GM12801 (cell line): ENCODE data around the gene ARHGAP1.

Experiments used
- TF ChIP-seq, protein P1 (sequence below): IDR thresholded peaks from one replicate; pipeline ENCODE4 v1.5.1; 2011; ENCODE audit warnings: control low read depth; ENCODE audit not compliant: insufficient read length; ENCODE audit errors: extremely low read depth

Gene ARHGAP1

DNA sequence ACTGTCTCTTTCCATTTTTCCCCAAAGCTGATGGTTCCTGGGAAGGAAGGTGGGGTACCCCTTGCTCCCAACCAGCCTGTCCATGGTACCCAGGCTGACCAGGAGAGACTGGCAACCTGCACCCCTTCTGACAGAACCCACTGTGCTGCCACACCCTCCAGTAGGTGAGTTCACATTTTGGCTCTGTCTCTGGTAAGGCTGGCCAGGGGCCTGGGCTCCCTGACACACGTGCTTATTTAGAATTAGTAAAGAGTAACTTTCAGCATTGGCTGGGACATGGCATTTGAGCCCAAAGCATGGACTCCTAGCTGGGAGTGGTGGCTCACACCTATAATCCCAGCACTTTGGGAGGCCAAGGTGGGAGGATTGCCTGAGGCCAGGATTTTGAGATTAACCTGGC is 35.1 kb downstream of the ARHGAP1 start:
- TF ChIP-seq, protein P1, sequence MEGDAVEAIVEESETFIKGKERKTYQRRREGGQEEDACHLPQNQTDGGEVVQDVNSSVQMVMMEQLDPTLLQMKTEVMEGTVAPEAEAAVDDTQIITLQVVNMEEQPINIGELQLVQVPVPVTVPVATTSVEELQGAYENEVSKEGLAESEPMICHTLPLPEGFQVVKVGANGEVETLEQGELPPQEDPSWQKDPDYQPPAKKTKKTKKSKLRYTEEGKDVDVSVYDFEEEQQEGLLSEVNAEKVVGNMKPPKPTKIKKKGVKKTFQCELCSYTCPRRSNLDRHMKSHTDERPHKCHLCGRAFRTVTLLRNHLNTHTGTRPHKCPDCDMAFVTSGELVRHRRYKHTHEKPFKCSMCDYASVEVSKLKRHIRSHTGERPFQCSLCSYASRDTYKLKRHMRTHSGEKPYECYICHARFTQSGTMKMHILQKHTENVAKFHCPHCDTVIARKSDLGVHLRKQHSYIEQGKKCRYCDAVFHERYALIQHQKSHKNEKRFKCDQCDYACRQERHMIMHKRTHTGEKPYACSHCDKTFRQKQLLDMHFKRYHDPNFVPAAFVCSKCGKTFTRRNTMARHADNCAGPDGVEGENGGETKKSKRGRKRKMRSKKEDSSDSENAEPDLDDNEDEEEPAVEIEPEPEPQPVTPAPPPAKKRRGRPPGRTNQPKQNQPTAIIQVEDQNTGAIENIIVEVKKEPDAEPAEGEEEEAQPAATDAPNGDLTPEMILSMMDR = no peak

DNA sequence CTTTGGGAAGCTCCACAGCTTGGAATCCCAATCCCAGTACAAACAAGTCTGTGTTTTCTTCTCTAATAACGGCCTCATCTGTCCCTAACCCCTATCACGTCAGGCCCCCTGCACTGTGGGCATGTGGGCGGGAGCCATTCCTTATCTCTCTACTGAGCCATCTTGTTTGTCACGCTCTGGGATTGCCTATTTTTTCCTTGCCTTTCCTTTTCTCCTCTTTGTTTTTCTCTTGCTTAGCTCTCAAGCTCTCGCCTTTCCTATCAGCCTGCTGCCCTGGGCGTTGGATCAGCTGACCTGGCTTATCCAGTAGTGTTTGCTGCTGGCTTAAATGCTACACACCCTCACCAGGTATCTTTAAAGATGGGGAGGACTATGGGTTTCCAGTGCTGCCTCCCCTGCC is 35.8 kb downstream of the ARHGAP1 start:
- TF ChIP-seq, protein P1 = no peak

DNA sequence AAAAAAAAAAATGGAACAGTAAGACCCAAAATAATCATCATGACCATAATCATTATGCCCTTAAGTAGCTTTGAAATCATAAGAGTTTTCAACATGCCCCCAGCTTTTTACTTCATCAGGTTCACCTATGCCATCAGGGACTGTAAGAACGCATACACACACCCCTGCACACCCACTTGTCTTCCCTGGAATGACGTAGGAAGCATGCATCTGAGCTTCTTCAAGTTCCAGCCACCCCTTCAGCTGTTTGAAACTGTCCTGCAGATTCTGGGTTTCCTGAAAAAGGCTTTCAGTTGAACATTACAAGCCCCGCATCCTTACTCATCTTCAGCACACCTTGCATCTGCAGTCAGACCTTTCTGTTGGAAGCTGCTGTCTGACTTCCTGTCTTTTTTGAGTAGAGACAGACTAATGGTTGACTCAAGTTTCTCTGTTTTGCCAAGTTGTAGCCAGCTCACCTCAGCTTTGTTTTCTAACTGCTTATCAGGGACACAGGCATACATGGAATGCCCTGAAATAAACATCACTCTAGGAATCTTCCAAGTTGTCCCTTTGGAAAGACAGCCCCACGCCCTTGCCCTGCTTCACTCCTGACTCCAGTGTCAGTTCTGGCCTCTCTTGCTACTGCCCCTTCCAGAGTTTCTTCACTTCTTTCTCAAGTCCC is 37.0 kb downstream of the ARHGAP1 start:
- TF ChIP-seq, protein P1 = no peak

DNA sequence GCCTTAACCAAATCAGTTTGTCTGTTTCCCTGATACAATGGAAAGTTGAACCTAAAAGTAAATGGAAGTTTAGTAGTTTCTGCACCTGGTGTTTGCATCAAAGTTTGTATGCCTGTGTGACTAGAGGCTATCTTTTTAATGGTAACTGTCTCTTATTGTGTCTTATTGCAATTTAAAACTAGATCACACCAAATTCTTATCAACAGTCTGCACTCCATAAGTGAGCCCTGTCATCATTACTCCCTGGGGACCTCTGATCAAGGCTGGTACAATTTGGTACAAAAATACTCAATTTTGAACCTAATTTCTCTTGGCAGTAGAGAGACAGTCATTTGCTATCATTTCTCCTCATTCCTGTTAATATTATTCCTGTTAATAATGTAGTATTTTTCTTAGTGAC is 38.1 kb downstream of the ARHGAP1 start:
- TF ChIP-seq, protein P1 = no peak

DNA sequence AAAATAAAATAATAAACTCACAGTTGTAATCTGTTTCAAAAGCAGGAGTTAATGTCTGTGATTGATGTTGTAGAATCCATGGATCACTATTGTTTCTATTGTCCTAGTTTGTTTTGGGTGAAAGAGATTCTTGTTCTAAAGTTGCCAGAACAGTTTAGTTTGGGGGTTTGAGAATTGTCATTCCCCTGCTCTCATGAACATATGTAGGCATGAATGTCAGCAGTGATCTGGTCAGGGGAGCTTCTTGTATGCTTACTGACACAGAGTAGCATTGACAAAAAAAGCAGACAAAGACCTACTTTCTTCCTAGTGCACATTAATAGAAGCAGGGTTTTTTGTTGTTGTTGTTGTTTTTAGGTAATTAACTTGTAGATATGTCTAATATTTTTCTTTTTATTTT is 38.6 kb downstream of the ARHGAP1 start:
- TF ChIP-seq, protein P1 = no peak

DNA sequence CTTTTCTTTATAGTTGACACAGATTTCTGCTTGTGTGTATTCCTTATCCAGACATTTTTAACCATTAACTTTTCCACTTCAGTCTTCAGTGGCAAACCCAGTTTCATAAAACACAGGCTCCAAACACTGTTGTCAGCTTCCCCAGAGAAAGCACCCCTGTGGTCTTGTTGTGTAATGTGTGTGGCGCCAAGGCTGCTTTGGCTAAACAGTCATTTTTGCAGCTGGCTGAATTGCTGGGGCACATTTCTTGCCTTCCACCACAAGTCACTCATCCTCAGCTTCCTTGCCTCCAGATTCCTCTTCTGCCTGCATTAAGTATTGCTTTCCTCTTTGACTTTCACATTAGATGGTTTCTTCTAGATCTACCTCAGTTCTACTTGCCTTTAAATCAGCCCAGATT is 40.5 kb downstream of the ARHGAP1 start:
- TF ChIP-seq, protein P1 = no peak

DNA sequence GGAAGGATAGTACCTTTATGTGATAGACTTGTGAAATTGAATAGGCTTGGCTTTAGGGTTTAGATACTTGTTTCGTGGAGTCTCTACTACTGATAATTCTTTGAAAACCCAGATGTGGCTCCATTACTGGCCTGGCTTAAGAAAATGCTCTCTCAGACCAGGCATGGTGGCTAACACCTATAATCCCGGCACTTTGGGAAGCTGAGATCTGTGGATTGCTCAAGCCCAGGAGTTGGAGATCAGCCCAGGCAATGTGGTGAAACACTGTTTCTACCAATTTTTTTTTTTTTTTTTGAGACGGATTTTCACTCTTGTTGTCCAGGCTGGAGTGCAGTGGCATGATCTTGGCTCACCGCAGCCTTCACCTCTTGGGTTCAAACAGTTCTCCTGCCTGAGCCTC is 42.2 kb downstream of the ARHGAP1 start:
- TF ChIP-seq, protein P1 = no peak
